OCI-LY3 (cell line): ENCODE results near the gene MAML2.

ENCODE experiments used
- H2AFZ ChIP-seq: fragments of 200-600, 300-600 bp; shearing (Covaris generic); 2 replicates; pipeline ENCODE4 v1.6.0; 2014; ENCODE audit warnings: antibody characterized with exemption, low read depth, low read length
- H3K27ac ChIP-seq: fragments of 200-600, 300-600 bp; sonication (generic); 2 replicates; pipeline ENCODE4 v1.5.1; 2014; ENCODE audit warnings: mild to moderate bottlenecking, low read length, moderate library complexity, mixed read lengths
- H3K27me3 ChIP-seq: fragments of 200-600, 300-600 bp; sonication (generic); 2 replicates; pipeline ENCODE4 v1.6.1; 2014; ENCODE audit warnings: low read depth, low read length, mixed read lengths
- H3K36me3 ChIP-seq: fragments of 200-600, 300-600 bp; sonication (generic); replicated peaks from 2 replicates; pipeline ENCODE3; 2014; ENCODE audit warnings: low read depth, low read length, mixed read lengths
- H3K4me1 ChIP-seq: fragments of 300-600, 200-600 bp; sonication (generic); 2 replicates; pipeline ENCODE4 v1.6.1; 2014; ENCODE audit warnings: low read length, mixed read lengths
- H3K4me2 ChIP-seq: fragments of 200-600, 300-600 bp; sonication (generic); 2 replicates; pipeline ENCODE4 v1.6.1; 2014; ENCODE audit warnings: low read length, mixed read lengths
- H3K4me3 ChIP-seq: fragments of 300-600, 200-600 bp; sonication (generic); 2 replicates; pipeline ENCODE4 v1.5.1; 2014; ENCODE audit warnings: antibody characterized with exemption, mild to moderate bottlenecking, low read length, moderate library complexity
- H3K79me2 ChIP-seq: fragments of 300-600, 200-600 bp; shearing (Covaris generic); 2 replicates; pipeline ENCODE4 v1.6.1; 2014; ENCODE audit warnings: mild to moderate bottlenecking, low read length, mixed read lengths
- H3K9ac ChIP-seq: fragments of 300-600, 200-600 bp; shearing (Covaris generic); 2 replicates; pipeline ENCODE4 v1.6.0; 2014; ENCODE audit warnings: mild to moderate bottlenecking, low read length, moderate library complexity
- H3K9me3 ChIP-seq: fragments of 200-600, 300-600 bp; shearing (Covaris generic); 2 replicates; pipeline ENCODE4 v1.6.1; 2014; ENCODE audit warnings: low read length, mixed read lengths; ENCODE audit not compliant: insufficient read depth
- H4K20me1 ChIP-seq: fragments of 200-600, 300-600 bp; sonication (generic); 2 replicates; pipeline ENCODE4 v1.6.1; 2016; ENCODE audit warnings: low read length, mixed read lengths; ENCODE audit not compliant: insufficient read depth
- EZH2phosphoT487 ChIP-seq: fragments of 200-600 bp; shearing (Covaris generic); IDR thresholded peaks from 2 replicates; pipeline ENCODE4 v1.6.1; 2018; ENCODE audit warnings: antibody characterized with exemption, mixed run types, low read depth
- TF ChIP-seq, protein P1 (sequence below): fragments of 200-600, 300-600 bp; sonication (generic); IDR thresholded peaks from 2 replicates; pipeline ENCODE4 v1.5.1; 2014; ENCODE audit warnings: antibody characterized with exemption, low read length, low read depth

MAML2 gene

DNA sequence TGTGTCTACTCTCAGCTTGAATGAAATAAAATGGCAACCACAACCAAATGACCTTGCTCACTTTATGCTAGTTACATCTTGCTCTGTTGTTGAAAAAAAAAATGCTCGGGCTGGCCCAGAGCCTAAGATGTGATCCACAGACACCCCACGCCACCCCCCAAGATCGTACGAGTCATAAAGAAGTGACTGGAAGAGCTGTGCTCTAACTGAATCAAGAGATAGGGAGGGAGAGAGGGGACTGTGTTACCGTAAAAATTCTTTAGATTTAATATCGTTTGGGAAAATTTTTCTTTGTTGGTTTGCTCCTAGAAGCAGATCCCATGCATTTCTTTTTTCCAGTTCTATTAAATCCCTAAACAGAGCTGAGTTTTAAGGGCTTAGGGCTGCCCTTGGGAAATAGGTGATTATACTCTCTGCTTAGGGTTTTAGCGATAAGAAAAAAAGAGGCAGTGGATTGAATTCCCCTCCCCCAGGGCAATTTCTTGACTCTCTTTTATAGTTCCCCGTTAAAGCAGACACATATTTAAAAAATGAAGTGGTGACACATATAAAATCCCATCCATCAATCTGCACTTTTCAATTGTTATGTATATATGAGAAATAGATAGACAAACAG lies 14.5 kb downstream of the MAML2 start:
- Histone ChIP-seq H3K79me2 (peaks cover 26% of the 10 kb centered on the region), H3K4me1 (peaks cover 6% of the 10 kb centered on the region; the same call in 1 of the 2 replicates), H4K20me1 (no peaks in the 10 kb centered on the region; the same call in 1 of the 2 replicates), H3K9ac (no peak overlapping the region), H3K4me2 (no peak overlapping the region), H2AFZ (no peak overlapping the region), H3K9me3 (no peaks in the 10 kb centered on the region), H3K27me3 (no peaks in the 10 kb centered on the region), H3K4me3 (no peak overlapping the region), H3K27ac (no peak overlapping the region), H3K36me3 (peaks cover 3% of the 10 kb centered on the region)
- no peak for TF ChIP-seq EZH2phosphoT487
- TF ChIP-seq, protein P1, sequence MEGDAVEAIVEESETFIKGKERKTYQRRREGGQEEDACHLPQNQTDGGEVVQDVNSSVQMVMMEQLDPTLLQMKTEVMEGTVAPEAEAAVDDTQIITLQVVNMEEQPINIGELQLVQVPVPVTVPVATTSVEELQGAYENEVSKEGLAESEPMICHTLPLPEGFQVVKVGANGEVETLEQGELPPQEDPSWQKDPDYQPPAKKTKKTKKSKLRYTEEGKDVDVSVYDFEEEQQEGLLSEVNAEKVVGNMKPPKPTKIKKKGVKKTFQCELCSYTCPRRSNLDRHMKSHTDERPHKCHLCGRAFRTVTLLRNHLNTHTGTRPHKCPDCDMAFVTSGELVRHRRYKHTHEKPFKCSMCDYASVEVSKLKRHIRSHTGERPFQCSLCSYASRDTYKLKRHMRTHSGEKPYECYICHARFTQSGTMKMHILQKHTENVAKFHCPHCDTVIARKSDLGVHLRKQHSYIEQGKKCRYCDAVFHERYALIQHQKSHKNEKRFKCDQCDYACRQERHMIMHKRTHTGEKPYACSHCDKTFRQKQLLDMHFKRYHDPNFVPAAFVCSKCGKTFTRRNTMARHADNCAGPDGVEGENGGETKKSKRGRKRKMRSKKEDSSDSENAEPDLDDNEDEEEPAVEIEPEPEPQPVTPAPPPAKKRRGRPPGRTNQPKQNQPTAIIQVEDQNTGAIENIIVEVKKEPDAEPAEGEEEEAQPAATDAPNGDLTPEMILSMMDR: no peak

DNA sequence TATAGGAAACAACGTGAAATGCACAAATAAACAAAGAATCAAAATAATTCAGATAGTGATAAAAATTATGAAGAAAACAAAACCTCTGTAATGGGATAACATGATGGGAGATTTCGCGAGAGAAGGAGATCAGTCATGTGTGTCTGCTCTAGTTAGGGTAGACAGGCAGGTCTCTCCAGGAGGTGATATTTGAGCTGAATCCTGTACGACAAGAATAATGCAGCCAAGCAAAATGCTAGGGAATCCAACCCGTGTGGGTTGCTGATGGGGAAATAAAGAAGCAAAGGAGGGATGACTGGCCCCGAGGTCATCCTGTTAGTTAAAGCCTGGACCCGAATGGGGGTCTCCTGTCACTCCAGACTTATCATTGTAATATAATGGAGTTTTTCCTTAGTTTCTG lies 16.0 kb downstream of the MAML2 start:
- Histone ChIP-seq H3K4me1 (peaks cover 2% of the 10 kb centered on the region; the same call in 1 of the 2 replicates), H3K27ac (no peak overlapping the region), H3K4me2 (no peak overlapping the region), H2AFZ (no peak overlapping the region), H3K79me2 (peaks cover 20% of the 10 kb centered on the region), H3K9me3 (no peaks in the 10 kb centered on the region), H3K36me3 (peaks cover 3% of the 10 kb centered on the region), H3K27me3 (no peaks in the 10 kb centered on the region), H3K9ac (no peak overlapping the region), H3K4me3 (no peak overlapping the region), H4K20me1 (no peaks in the 10 kb centered on the region; the same call in 1 of the 2 replicates)
- TF ChIP-seq, protein P1: no peak
- TF ChIP-seq EZH2phosphoT487: no peak

- H3K4me2 ChIP-seq: no peak overlapping the region
- H3K9me3 ChIP-seq: no peaks in the 10 kb centered on the region
- H3K27me3 ChIP-seq: no peaks in the 10 kb centered on the region
- no peaks in the 10 kb centered on the region for H3K4me1 ChIP-seq
- H2AFZ ChIP-seq: no peak overlapping the region
- H3K36me3 ChIP-seq: no peaks in the 10 kb centered on the region
- no peak overlapping the region for H3K9ac ChIP-seq
- H3K79me2 ChIP-seq: peaks cover 17% of the 10 kb centered on the region
- no peaks in the 10 kb centered on the region; the same call in 1 of the 2 replicates for H4K20me1 ChIP-seq
- H3K4me3 ChIP-seq: no peak overlapping the region
- H3K27ac ChIP-seq: no peak overlapping the region
- no peak for TF ChIP-seq EZH2phosphoT487
- TF ChIP-seq, protein P1: no peak
These were observed 18.1 kb downstream of the MAML2 start for GRCh38 chr11:96324912-96325311.

DNA sequence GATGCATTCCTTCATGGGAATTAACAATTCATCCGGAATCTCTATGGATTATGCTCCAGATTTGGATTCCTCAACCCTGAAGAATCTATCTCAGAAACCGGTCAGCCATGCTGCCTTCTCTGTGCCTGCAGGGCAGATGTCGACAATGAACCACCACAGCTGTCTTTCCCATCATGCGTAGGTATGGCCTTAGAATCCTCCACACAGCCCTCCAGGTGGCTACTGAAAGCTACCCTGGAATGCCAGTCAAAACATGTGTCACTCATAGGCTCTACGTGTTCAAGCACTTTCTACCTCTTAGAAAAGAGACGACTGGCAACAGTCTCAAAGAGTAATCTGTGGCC lies 19.4 kb downstream of the MAML2 start:
- Histone ChIP-seq H3K27me3 (no peaks in the 10 kb centered on the region), H3K27ac (no peak overlapping the region), H3K4me2 (no peak overlapping the region), H3K36me3 (no peaks in the 10 kb centered on the region), H3K4me1 (no peaks in the 10 kb centered on the region), H3K9ac (no peak overlapping the region), H4K20me1 (no peaks in the 10 kb centered on the region; the same call in 1 of the 2 replicates), H3K79me2 (peaks cover 11% of the 10 kb centered on the region), H2AFZ (no peak overlapping the region), H3K4me3 (no peak overlapping the region), H3K9me3 (no peaks in the 10 kb centered on the region)
- TF ChIP-seq EZH2phosphoT487: no peak
- TF ChIP-seq, protein P1: no peak
